Measurements from ENCODE around the gene MECP2.
"Not testable (repeated sequence)": the region's sequence is repeated elsewhere in the genome, so short reads cannot be mapped to it uniquely, and the experiment has no call there.

The MECP2 gene

GRCh38 chrX:154097589-154098541 lies at the start of gene MECP2:
Gene MECP2 (minus strand): TSS chrX:154097717.
- DNase-seq = peak; percentile 84 to 93

GRCh38 chrX:154144010-154144409 lies 46.5 kb upstream of the MECP2 start, which contains the start of gene OPN1LW:
Gene OPN1LW (plus strand): TSS chrX:154144243. CDS start chrX:154144284, 41 bp downstream.
- DNase-seq = not testable (repeated sequence)

GRCh38 chrX:154142950-154143745 lies 45.6 kb upstream of the MECP2 start:
- no peak for DNase-seq

- no peak for DNase-seq
Measured at GRCh38 chrX:154142386-154142785, 44.9 kb upstream of the MECP2 start.

- DNase-seq = no peak
Measured at GRCh38 chrX:154140742-154141141, 43.2 kb upstream of the MECP2 start.

- DNase-seq = no peak
Measured at GRCh38 chrX:154140206-154140605, 42.7 kb upstream of the MECP2 start.

- DNase-seq = no peak
Measured at GRCh38 chrX:154138857-154139256, 41.3 kb upstream of the MECP2 start.

- peak; percentile 42 to 70 for DNase-seq
Measured at GRCh38 chrX:154136627-154137161, 39.2 kb upstream of the MECP2 start.

GRCh38 chrX:154135458-154136229 lies 38.1 kb upstream of the MECP2 start:
- DNase-seq = no peak

GRCh38 chrX:154132366-154132765 lies 34.8 kb upstream of the MECP2 start:
- DNase-seq = no peak

- no peak for DNase-seq
Measured at GRCh38 chrX:154131955-154132354, 34.4 kb upstream of the MECP2 start.

- DNase-seq = no peak
Measured at GRCh38 chrX:154126101-154126500, 28.6 kb upstream of the MECP2 start.

- DNase-seq = no peak
Measured at GRCh38 chrX:154125391-154126040, 28.0 kb upstream of the MECP2 start.

GRCh38 chrX:154123241-154124219 lies 26.0 kb upstream of the MECP2 start:
- no peak for DNase-seq

- no peak for DNase-seq
Measured at GRCh38 chrX:154121961-154122360, 24.4 kb upstream of the MECP2 start.

GRCh38 chrX:154121207-154121606 lies 23.7 kb upstream of the MECP2 start:
- no peak for DNase-seq

GRCh38 chrX:154120567-154120966 lies 23.1 kb upstream of the MECP2 start:
- no peak for DNase-seq

- DNase-seq = no peak
Measured at GRCh38 chrX:154117566-154117965, 20.0 kb upstream of the MECP2 start.

- DNase-seq = no peak
Measured at GRCh38 chrX:154116426-154117211, 19.1 kb upstream of the MECP2 start.

- DNase-seq = no peak
Measured at GRCh38 chrX:154115750-154116149, 18.2 kb upstream of the MECP2 start.
